Testis (tissue), 3 donors: ENCODE data around the gene DMWD. TPM values are rescaled to one million over a fixed set of nuclear protein-coding genes. Genes with fewer than 3 reads are reported as not detected.

Experiments
- DNase-seq: peaks from one replicate; pipeline ENCODE4 v3.0.0-alpha.2; 2019
- H3K27ac ChIP-seq, 2 donors: fragments of 200-600 bp; sonication (generic); one replicate each; pipeline ENCODE4 v1.5.1; 2019
- H3K27me3 ChIP-seq: fragments of 200-600 bp; sonication (generic); one replicate; pipeline ENCODE4 v1.5.1; 2019
- H3K36me3 ChIP-seq: fragments of 200-600 bp; sonication (generic); one replicate; pipeline ENCODE4 v1.5.1; 2017; ENCODE audit warnings: low read depth; ENCODE audit errors: missing control alignments
- H3K4me1 ChIP-seq: fragments of 200-600 bp; sonication (generic); one replicate; pipeline ENCODE4 v1.5.1; 2019
- H3K4me3 ChIP-seq, 2 donors: fragments of 200-600 bp; sonication (generic); one replicate each; pipeline ENCODE4 v1.5.1; 2017 to 2019
- H3K9me3 ChIP-seq: fragments of 200-600 bp; sonication (generic); one replicate; pipeline ENCODE4 v1.5.1; 2017
- POLR2A ChIP-seq: fragments of 450-650 bp; IDR thresholded peaks from one replicate; pipeline ENCODE4 v1.6.1; 2017; ENCODE audit warnings: antibody characterized with exemption, mild to moderate bottlenecking, moderate library complexity
- WGBS, 2 donors: methylation state at CpG; one replicate each; pipeline ENCODE4 v1.1.5; 2018; 5-methylcytosine and 5-hydroxymethylcytosine counted together
- intact Hi-C: fragments of 100-400 bp; cut with DNase I; formaldehyde crosslinking; loops from one replicate; pipeline ENCODE4 v1.15.1; 2023; ENCODE audit warnings: low total_unique reads
- polyA plus RNA-seq: library from polyadenylated mRNA; stranded (reverse); fragments of 350-450 nt; fragmentation: Illumina TruSeq; extraction: RNeasy Lipid Tissue Mini Kit (QIAGEN cat#74804); gene quantifications from one replicate; pipeline ENCODE4 v1.2.3, GENCODE V29; 2014; ENCODE audit warnings: low read depth, low replicate concordance; ENCODE audit not compliant: insufficient read depth
- total RNA-seq, 2 donors: library from RNA; depleted of rRNA; stranded (reverse); fragments of >200 nt; gene quantifications; one replicate each; pipeline ENCODE4 v1.2.3, GENCODE V29; 2016
- TF ChIP-seq, protein P1 (sequence below), 3 experiments: fragments of 450-650 bp in 2 of 3; fragments of 200-600 bp in 1 of 3; sonication (generic) in 1 of 3; IDR thresholded peaks; one replicate each; pipeline ENCODE4 v1.5.1; 2016 to 2019; ENCODE audit warnings: antibody characterized with exemption in 3 of 3, mild to moderate bottlenecking in 2 of 3, moderate library complexity in 1 of 3

Gene DMWD
- total and polyA plus RNA-seq, 3 donors from 2014 or later: 59.0 to 124 (median 111) TPM

DNA sequence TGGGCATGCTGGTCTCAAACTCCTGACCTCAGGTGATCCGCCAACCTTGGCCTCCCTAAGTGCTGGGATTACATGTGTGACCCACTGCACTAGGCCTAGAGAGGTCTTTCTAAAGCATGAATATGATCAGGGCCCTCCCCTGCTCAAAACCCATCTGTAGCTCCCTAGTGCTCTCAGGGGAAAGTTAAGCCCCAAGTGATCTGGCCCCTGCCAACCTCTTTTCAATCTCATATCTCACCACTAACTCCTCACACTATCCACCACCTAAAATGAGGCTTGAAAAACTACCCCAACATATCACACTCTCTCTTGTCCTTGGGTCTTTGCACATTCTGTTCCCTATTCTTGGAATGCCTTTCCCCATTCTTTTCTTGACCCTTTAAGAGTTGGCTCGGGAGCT is 2.0 kb upstream of the DMWD start:
- WGBS, 2 donors: 80 to 88% methylated on average over 2 of the region's 2 CpGs
- DNase-seq: no peak
- H3K36me3 ChIP-seq: no peaks in the 10 kb centered on the region
- H3K27me3 ChIP-seq: no peaks in the 10 kb centered on the region
- H3K4me3 ChIP-seq: no peak overlapping the region
- no peaks in the 10 kb centered on the region for H3K9me3 ChIP-seq
- intact Hi-C loops: no loop called here
- TF ChIP-seq POLR2A: no peak
- TF ChIP-seq, protein P1, sequence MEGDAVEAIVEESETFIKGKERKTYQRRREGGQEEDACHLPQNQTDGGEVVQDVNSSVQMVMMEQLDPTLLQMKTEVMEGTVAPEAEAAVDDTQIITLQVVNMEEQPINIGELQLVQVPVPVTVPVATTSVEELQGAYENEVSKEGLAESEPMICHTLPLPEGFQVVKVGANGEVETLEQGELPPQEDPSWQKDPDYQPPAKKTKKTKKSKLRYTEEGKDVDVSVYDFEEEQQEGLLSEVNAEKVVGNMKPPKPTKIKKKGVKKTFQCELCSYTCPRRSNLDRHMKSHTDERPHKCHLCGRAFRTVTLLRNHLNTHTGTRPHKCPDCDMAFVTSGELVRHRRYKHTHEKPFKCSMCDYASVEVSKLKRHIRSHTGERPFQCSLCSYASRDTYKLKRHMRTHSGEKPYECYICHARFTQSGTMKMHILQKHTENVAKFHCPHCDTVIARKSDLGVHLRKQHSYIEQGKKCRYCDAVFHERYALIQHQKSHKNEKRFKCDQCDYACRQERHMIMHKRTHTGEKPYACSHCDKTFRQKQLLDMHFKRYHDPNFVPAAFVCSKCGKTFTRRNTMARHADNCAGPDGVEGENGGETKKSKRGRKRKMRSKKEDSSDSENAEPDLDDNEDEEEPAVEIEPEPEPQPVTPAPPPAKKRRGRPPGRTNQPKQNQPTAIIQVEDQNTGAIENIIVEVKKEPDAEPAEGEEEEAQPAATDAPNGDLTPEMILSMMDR (IDR thresholded peaks at IDR 0.05): no peak
- H3K27ac ChIP-seq: no peak overlapping the region
- H3K4me1 ChIP-seq: peaks cover 26% of the 10 kb centered on the region

- no peaks in the 10 kb centered on the region for H3K27me3 ChIP-seq
- no peak overlapping the region for H3K4me3 ChIP-seq
- TF ChIP-seq, protein P1 (IDR thresholded peaks at IDR 0.05): no peak
- no peak for TF ChIP-seq POLR2A
- no peak overlapping the region for H3K27ac ChIP-seq
- intact Hi-C loops: no loop called here
- peaks cover 19% of the 10 kb centered on the region for H3K4me1 ChIP-seq
- WGBS, 2 donors: 53 to 54% methylated on average over 6 of the region's 6 CpGs
- H3K36me3 ChIP-seq: no peaks in the 10 kb centered on the region
- H3K9me3 ChIP-seq: no peaks in the 10 kb centered on the region
- no peak for DNase-seq
These were observed 1.2 kb upstream of the DMWD start for GRCh38 chr19:45793876-45794275.

- Histone ChIP-seq H3K27ac (no peak overlapping the region), H3K4me3 (no peak overlapping the region), H3K36me3 (no peaks in the 10 kb centered on the region), H3K4me1 (peaks cover 15% of the 10 kb centered on the region), H3K27me3 (no peaks in the 10 kb centered on the region), H3K9me3 (no peaks in the 10 kb centered on the region)
- intact Hi-C loops: no loop called here
- no peak for DNase-seq
- TF ChIP-seq POLR2A: no peak
- TF ChIP-seq, protein P1 (IDR thresholded peaks at IDR 0.05): no peak
- 40 to 45% methylated on average over 3 of the region's 3 CpGs for WGBS, 2 donors
These were observed 526 bp upstream of the DMWD start for GRCh38 chr19:45793178-45793564.

GRCh38 chr19:45791744-45792469 is 738 bp downstream of the DMWD start:
- WGBS, 2 donors: 3 to 9% methylated on average over 11 to 30 of the region's 31 CpGs
- intact Hi-C loops: no loop called here

More at GRCh38 chr19:45791744-45792469, 738 bp downstream of the DMWD start:
- H3K4me1 ChIP-seq: peaks cover 15% of the 10 kb centered on the region
- no peak for DNase-seq
- peak overlapping the region; percentile 52 to 91 for H3K4me3 ChIP-seq
- TF ChIP-seq, protein P1 (IDR thresholded peaks at IDR 0.05): no peak
- no peak for TF ChIP-seq POLR2A
- H3K27me3 ChIP-seq: no peaks in the 10 kb centered on the region
- no peaks in the 10 kb centered on the region for H3K9me3 ChIP-seq
- H3K27ac ChIP-seq: peak overlapping the region in 1 of 2 donors; percentile 80
- no peaks in the 10 kb centered on the region for H3K36me3 ChIP-seq
